NCI-H1694 (cell line): ENCODE results near the gene CMSS1.

Experiments used
- DNase-seq: peaks from one replicate; lab custom pipeline; 2025; lab: John Stamatoyannopoulos, UW

CMSS1 gene

GRCh38 chr3:100057716-100058575 lies 240.3 kb downstream of the CMSS1 start:
- DNase-seq = no peak

- DNase-seq = no peak
Observed at GRCh38 chr3:100059472-100059871, 241.8 kb downstream of the CMSS1 start.

GRCh38 chr3:100060685-100061484 lies 243.2 kb downstream of the CMSS1 start:
- no peak for DNase-seq

GRCh38 chr3:100062665-100063064 lies 245.0 kb downstream of the CMSS1 start:
- DNase-seq = no peak

GRCh38 chr3:100063929-100064461 lies 246.3 kb downstream of the CMSS1 start:
- DNase-seq = no peak

- DNase-seq = no peak
Observed at GRCh38 chr3:100067589-100067988, 249.9 kb downstream of the CMSS1 start.

- DNase-seq = peak; percentile 50
Observed at GRCh38 chr3:100068826-100069225, 251.2 kb downstream of the CMSS1 start.

GRCh38 chr3:100069472-100069871 lies 251.8 kb downstream of the CMSS1 start:
- DNase-seq = no peak

GRCh38 chr3:100072326-100073048 lies 254.8 kb downstream of the CMSS1 start:
- DNase-seq = no peak

- no peak for DNase-seq
Observed at GRCh38 chr3:100073049-100073713, 255.5 kb downstream of the CMSS1 start.

GRCh38 chr3:100073714-100074307 lies 256.1 kb downstream of the CMSS1 start:
- DNase-seq = no peak

GRCh38 chr3:100075196-100075595 lies 257.5 kb downstream of the CMSS1 start:
- DNase-seq = no peak

- DNase-seq = no peak
Observed at GRCh38 chr3:100075851-100076730, 258.4 kb downstream of the CMSS1 start.

- DNase-seq = no peak
Observed at GRCh38 chr3:100076731-100077529, 259.3 kb downstream of the CMSS1 start.

GRCh38 chr3:100079328-100079727 lies 261.7 kb downstream of the CMSS1 start:
- no peak for DNase-seq

GRCh38 chr3:100080573-100080972 lies 262.9 kb downstream of the CMSS1 start:
- DNase-seq = no peak

- DNase-seq = no peak
Observed at GRCh38 chr3:100081311-100081710, 263.6 kb downstream of the CMSS1 start.

- no peak for DNase-seq
Observed at GRCh38 chr3:100081986-100082692, 264.5 kb downstream of the CMSS1 start.

- DNase-seq = no peak
Observed at GRCh38 chr3:100082714-100083113, 265.1 kb downstream of the CMSS1 start.
